B cell (primary cell): Measurements from ENCODE around the gene HOATZ. TPM values are rescaled to one million over a fixed set of nuclear protein-coding genes. Genes with fewer than 3 reads are reported as not detected.

Experiments used
- ATAC-seq: fragments of 200-7000 bp; cut with Tn5 transposase; one replicate; pipeline ENCODE4 v1.10.0; 2021; ENCODE audit warnings: low read depth, mild to moderate bottlenecking, moderate number of reproducible peaks, moderate library complexity
- CTCF ChIA-PET: fragments of 350-600 bp; sonication (Branson Sonifier 250); formaldehyde crosslinking; loops from one replicate; lab custom pipeline; 2021; ENCODE audit warnings: antibody characterized with exemption, inconsistent platforms; lab: Charles Lee
- POLR2A ChIA-PET: fragments of 350-600 bp; sonication (Branson Sonifier 250); formaldehyde crosslinking; loops from one replicate; lab custom pipeline; 2021; ENCODE audit warnings: antibody characterized with exemption; lab: Charles Lee
- DNase-seq: peaks from one replicate; pipeline ENCODE4 v3.0.0; 2013
- H2AFZ ChIP-seq: 2 replicates; pipeline ENCODE4 v1.6.1; 2012; ENCODE audit warnings: mild to moderate bottlenecking, low read depth, low read length; ENCODE audit not compliant: insufficient read depth, poor library complexity, severe bottlenecking
- H3K27ac ChIP-seq, 2 donors: 1 replicate in 1 of 2; 2 replicates in 1 of 2; pipeline ENCODE4 v1.5.1; 2012 to 2013; ENCODE audit warnings: low read length in 2 of 2, mild to moderate bottlenecking in 2 of 2, moderate library complexity in 1 of 2
- H3K27me3 ChIP-seq, 4 experiments: fragments of 200-600 bp in 1 of 4; sonication (generic) in 1 of 4; replicated peaks in 1 of 4; 1 replicate in 2 of 4; 2 replicates in 2 of 4; pipeline versions ENCODE4 v1.6.1 to v1.7.0; 2013 to 2016; ENCODE audit warnings: low read length in 3 of 4, mild to moderate bottlenecking in 2 of 4, mixed read lengths in 1 of 4, moderate library complexity in 1 of 4; ENCODE audit not compliant: insufficient read depth in 4 of 4, control insufficient read depth in 3 of 4; ENCODE audit errors: control extremely low read depth in 1 of 4
- H3K36me3 ChIP-seq, 2 experiments: replicated peaks in 1 of 2; 1 replicate in 1 of 2; 2 replicates in 1 of 2; pipeline versions ENCODE4 v1.6.1 to v1.7.1; 2013; ENCODE audit warnings: low read length in 1 of 2; ENCODE audit not compliant: insufficient read depth in 2 of 2, control insufficient read depth in 1 of 2; ENCODE audit errors: control extremely low read depth in 1 of 2, extremely low read depth in 1 of 2
- H3K4me1 ChIP-seq, 2 donors: fragments of 200-600 bp in 1 of 2; sonication (generic) in 1 of 2; 1 replicate in 1 of 2; 2 replicates in 1 of 2; pipeline versions ENCODE4 v1.5.1 to v1.6.1; 2013 to 2017; ENCODE audit warnings: low read length in 2 of 2; ENCODE audit not compliant: control insufficient read depth in 2 of 2, insufficient read depth in 2 of 2
- H3K4me2 ChIP-seq: replicated peaks from 2 replicates; pipeline ENCODE3; 2012; ENCODE audit warnings: mild to moderate bottlenecking, low read depth, low read length; ENCODE audit not compliant: poor library complexity, severe bottlenecking
- H3K4me3 ChIP-seq, 5 experiments: fragments of 200-600 bp in 1 of 5; sonication (generic) in 1 of 5; 1 replicate in 3 of 5; 2 replicates in 2 of 5; pipeline versions ENCODE4 v1.5.1 to v1.7.0; 2011 to 2016; ENCODE audit warnings: low read length in 4 of 5, mild to moderate bottlenecking in 4 of 5, low read depth in 2 of 5, control low read depth in 1 of 5, moderate library complexity in 1 of 5; ENCODE audit not compliant: insufficient read depth in 1 of 5; ENCODE audit errors: control extremely low read depth in 1 of 5, extremely low read depth in 1 of 5
- H3K79me2 ChIP-seq: fragments of 200-600 bp; sonication (generic); one replicate; pipeline ENCODE4 v1.6.0; 2016; ENCODE audit warnings: low read length; ENCODE audit not compliant: control insufficient read depth, insufficient read depth
- H3K9ac ChIP-seq: fragments of 200-600 bp; sonication (generic); 2 replicates; pipeline ENCODE4 v1.6.1; 2017; ENCODE audit warnings: mild to moderate bottlenecking, low read length, moderate library complexity
- H3K9me3 ChIP-seq, 3 donors: one replicate each; pipeline versions ENCODE4 v1.6.1 to v1.7.1; 2013; ENCODE audit warnings: low read length in 2 of 3; ENCODE audit not compliant: control insufficient read depth in 2 of 3, insufficient read depth in 1 of 3; ENCODE audit errors: control extremely low read depth in 1 of 3
- H4K20me1 ChIP-seq: 2 replicates; pipeline ENCODE4 v1.6.0; 2012; ENCODE audit warnings: mild to moderate bottlenecking, low read length; ENCODE audit not compliant: insufficient read depth, control insufficient read depth, poor library complexity, severe bottlenecking
- H3K27ac Mint-ChIP-seq: one replicate; pipeline ENCODE4 v1.8.0; 2021; ENCODE audit warnings: mixed read lengths
- H3K27me3 Mint-ChIP-seq: one replicate; pipeline ENCODE4 v1.8.0; 2021; ENCODE audit warnings: mixed read lengths
- H3K4me1 Mint-ChIP-seq: one replicate; pipeline ENCODE4 v1.8.0; 2021; ENCODE audit warnings: mixed read lengths
- H3K4me3 Mint-ChIP-seq: one replicate; pipeline ENCODE4 v1.8.0; 2021; ENCODE audit warnings: mixed read lengths
- H3K9me3 Mint-ChIP-seq: one replicate; pipeline ENCODE4 v1.8.0; 2022; ENCODE audit warnings: mixed read lengths; ENCODE audit not compliant: insufficient read depth
- EZH2 ChIP-seq: IDR thresholded peaks from 2 replicates; pipeline ENCODE4 v1.6.1; 2012; ENCODE audit warnings: borderline replicate concordance, low read depth, mild to moderate bottlenecking, moderate library complexity, low read length; ENCODE audit not compliant: insufficient read depth, poor library complexity, severe bottlenecking
- WGBS: methylation state at CpG from one replicate; pipeline ENCODE4 v1.1.5; 2013; ENCODE audit warnings: missing lambda C conversion rate; ENCODE audit not compliant: insufficient coverage; 5-methylcytosine and 5-hydroxymethylcytosine counted together
- intact Hi-C: fragments of 100-400 bp; cut with micrococcal nuclease; formaldehyde crosslinking; loops from one replicate; pipeline ENCODE4 v1.10.0; 2022
- polyA plus RNA-seq: library from polyadenylated mRNA; depleted of rRNA; stranded (reverse); fragments of >200 nt; gene quantifications from 2 replicates; pipeline ENCODE4 v1.2.3, GENCODE V29; 2012
- total RNA-seq, 2 donors: library from RNA; stranded (reverse); fragments of 120-200 nt in 1 of 2; gene quantifications; 1 replicate in 1 of 2; 2 replicates in 1 of 2; pipeline versions ENCODE4 v1.2.3 to v1.2.4, GENCODE V29; 2013 to 2022
- TF ChIP-seq, protein P1 (sequence below): fragments of 200-600 bp; IDR thresholded peaks from one replicate; pipeline ENCODE4 v1.8.0; 2022; ENCODE audit warnings: antibody characterized with exemption, mild to moderate bottlenecking

HOATZ gene
- total and polyA plus RNA-seq, 2 donors (not counting 1 experiment from before 2014, with no cell fraction given) = not detected

GRCh38 chr11:111570796-111571195, 56.2 kb downstream of the HOATZ start:
- TF ChIP-seq, protein P1, sequence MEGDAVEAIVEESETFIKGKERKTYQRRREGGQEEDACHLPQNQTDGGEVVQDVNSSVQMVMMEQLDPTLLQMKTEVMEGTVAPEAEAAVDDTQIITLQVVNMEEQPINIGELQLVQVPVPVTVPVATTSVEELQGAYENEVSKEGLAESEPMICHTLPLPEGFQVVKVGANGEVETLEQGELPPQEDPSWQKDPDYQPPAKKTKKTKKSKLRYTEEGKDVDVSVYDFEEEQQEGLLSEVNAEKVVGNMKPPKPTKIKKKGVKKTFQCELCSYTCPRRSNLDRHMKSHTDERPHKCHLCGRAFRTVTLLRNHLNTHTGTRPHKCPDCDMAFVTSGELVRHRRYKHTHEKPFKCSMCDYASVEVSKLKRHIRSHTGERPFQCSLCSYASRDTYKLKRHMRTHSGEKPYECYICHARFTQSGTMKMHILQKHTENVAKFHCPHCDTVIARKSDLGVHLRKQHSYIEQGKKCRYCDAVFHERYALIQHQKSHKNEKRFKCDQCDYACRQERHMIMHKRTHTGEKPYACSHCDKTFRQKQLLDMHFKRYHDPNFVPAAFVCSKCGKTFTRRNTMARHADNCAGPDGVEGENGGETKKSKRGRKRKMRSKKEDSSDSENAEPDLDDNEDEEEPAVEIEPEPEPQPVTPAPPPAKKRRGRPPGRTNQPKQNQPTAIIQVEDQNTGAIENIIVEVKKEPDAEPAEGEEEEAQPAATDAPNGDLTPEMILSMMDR = no peak
- TF ChIP-seq EZH2 = no peak
- no peak overlapping the region for H3K27ac ChIP-seq
- WGBS = no CpG with 5 or more reads among the region's 6 CpGs
- Mint-ChIP-seq H3K4me1 (peaks cover 7% of the 10 kb centered on the region), H3K27me3 (peaks cover 14% of the 10 kb centered on the region), H3K27ac (no peak overlapping the region), H3K4me3 (no peak overlapping the region), H3K9me3 (no peaks in the 10 kb centered on the region)
- no peaks in the 10 kb centered on the region for H3K4me1 ChIP-seq
- H2AFZ ChIP-seq = no peak overlapping the region
- no peak overlapping the region for H3K4me2 ChIP-seq
- H4K20me1 ChIP-seq = no peaks in the 10 kb centered on the region
- no peak overlapping the region for H3K9ac ChIP-seq
- no peaks in the 10 kb centered on the region for H3K9me3 ChIP-seq
- no peaks in the 10 kb centered on the region for H3K36me3 ChIP-seq
- no peak overlapping the region for H3K4me3 ChIP-seq
- no peaks in the 10 kb centered on the region for H3K79me2 ChIP-seq
- DNase-seq = no peak
- ChIA-PET POLR2A (no interaction called here), CTCF (no interaction called here)
- H3K27me3 ChIP-seq = peaks cover 0 to 4% (median 0%) of the 10 kb centered on the region in 4 experiments
- ATAC-seq = no peak
- intact Hi-C loops = no loop called here

DNA sequence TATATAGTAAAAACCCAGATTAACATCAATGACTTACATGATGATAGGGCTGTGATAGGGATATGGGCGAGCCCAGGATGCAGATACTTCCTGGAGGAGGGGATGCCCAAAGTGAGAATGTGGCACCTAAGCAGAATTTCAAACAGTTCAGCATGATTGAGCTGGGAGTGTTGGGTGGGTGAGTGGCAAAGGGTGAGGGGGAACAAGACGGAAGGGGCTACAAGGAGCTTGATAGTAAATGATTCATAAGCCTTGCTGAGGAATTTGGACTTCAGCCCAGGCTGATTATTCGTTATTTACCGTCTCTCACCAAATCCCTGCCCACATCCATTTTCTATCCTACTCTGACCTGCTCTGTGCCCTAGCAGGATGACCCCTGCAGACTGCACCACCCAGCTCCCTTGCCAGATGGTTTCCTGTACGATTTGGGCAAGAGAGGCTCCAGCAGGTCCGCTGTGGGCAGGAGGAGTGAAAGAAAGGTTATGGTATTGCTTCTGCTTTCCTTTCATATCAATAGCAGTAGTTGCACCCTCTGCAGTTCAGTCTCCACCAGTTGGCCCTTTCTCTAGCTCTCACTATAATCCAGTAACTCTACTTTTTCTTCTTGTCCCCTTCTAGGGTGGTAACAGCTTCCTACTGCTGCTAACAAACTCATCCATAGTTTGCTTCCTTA, 57.4 kb downstream of the HOATZ start:
- H3K4me3 ChIP-seq = no peak overlapping the region
- H3K9ac ChIP-seq = no peak overlapping the region
- Mint-ChIP-seq H3K4me1 (peaks cover 7% of the 10 kb centered on the region), H3K4me3 (no peak overlapping the region), H3K27me3 (peaks cover 14% of the 10 kb centered on the region), H3K27ac (no peak overlapping the region), H3K9me3 (no peaks in the 10 kb centered on the region)
- POLR2A ChIA-PET = no interaction called here
- peaks cover 0 to 4% (median 0%) of the 10 kb centered on the region in 4 experiments for H3K27me3 ChIP-seq
- H3K4me1 ChIP-seq = no peaks in the 10 kb centered on the region
- CTCF ChIA-PET = interaction anchor here (2.0 to 2.5 kb wide), 2 partner anchors 205 to 270 kb away, joined by 7 to 11 read pairs; no protein-coding TSS in a partner anchor
- no peaks in the 10 kb centered on the region for H3K9me3 ChIP-seq
- H3K36me3 ChIP-seq = no peaks in the 10 kb centered on the region
- intact Hi-C loops = no loop called here
- no peaks in the 10 kb centered on the region for H3K79me2 ChIP-seq
- no peak for DNase-seq
- H2AFZ ChIP-seq = no peak overlapping the region
- 76% methylated on average over 4 of the region's 6 CpGs for WGBS
- no peaks in the 10 kb centered on the region for H4K20me1 ChIP-seq
- no peak overlapping the region for H3K4me2 ChIP-seq
- H3K27ac ChIP-seq = no peak overlapping the region
- no peak for ATAC-seq
- TF ChIP-seq, protein P1 = no peak
- no peak for TF ChIP-seq EZH2
